ENCODE results near the gene COL17A1.

Gene COL17A1

GRCh38 chr10:104033966-104034365 lies 51.7 kb downstream of the COL17A1 start:
- H3K27ac ChIP-seq (ENCODE audit: low read length), result no peak overlapping the region
- no peaks in the 10 kb centered on the region for H3K9me3 ChIP-seq (replicated peaks; ENCODE audit: insufficient read depth, low read length)
- no peak overlapping the region for H3K9ac ChIP-seq (ENCODE audit: low read length)
- no peaks in the 10 kb centered on the region for H4K20me1 ChIP-seq (ENCODE audit: insufficient read depth, low read length)
- H3K4me1 ChIP-seq (ENCODE audit: low read length), result no peaks in the 10 kb centered on the region
- no peak overlapping the region for H2AFZ ChIP-seq (ENCODE audit: low read length)
- H3F3A ChIP-seq (ENCODE audit: insufficient read depth, low read length), result no peaks in the 10 kb centered on the region
- TF ChIP-seq EZH2phosphoT487 (IDR thresholded peaks at IDR 0.05; ENCODE audit: low read length), result no peak
- no peak overlapping the region for H3K4me2 ChIP-seq (ENCODE audit: low read depth, low read length)
- no peaks in the 10 kb centered on the region for H3K79me2 ChIP-seq (ENCODE audit: low read length)
- no peaks in the 10 kb centered on the region for H3K36me3 ChIP-seq (replicated peaks; ENCODE audit: insufficient read depth, low read length)
- no peaks in the 10 kb centered on the region for H3K9me2 ChIP-seq (replicated peaks; ENCODE audit: insufficient read depth, low read length)
- no peak overlapping the region for H3K4me3 ChIP-seq (ENCODE audit: low read length)
- H3K27me3 ChIP-seq (replicated peaks; ENCODE audit: insufficient read depth, low read length), result no peaks in the 10 kb centered on the region
- no peak for DNase-seq

- H3K4me3 ChIP-seq (ENCODE audit: low read length), result no peak overlapping the region
- no peak for TF ChIP-seq EZH2 (optimal IDR thresholded peaks at IDR 0.05; ENCODE audit: low read depth, low read length)
- TF ChIP-seq EZH2phosphoT487 (IDR thresholded peaks at IDR 0.05; ENCODE audit: low read length), result no peak
- TF ChIP-seq CTCF (IDR thresholded peaks at IDR 0.05; ENCODE audit: low read length), result no peak
- H3K79me2 ChIP-seq (ENCODE audit: low read length), result no peaks in the 10 kb centered on the region
- no peaks in the 10 kb centered on the region for H3K9me3 ChIP-seq (replicated peaks; ENCODE audit: insufficient read depth, low read length)
- H3K27me3 ChIP-seq (replicated peaks; ENCODE audit: insufficient read depth, low read length), result no peaks in the 10 kb centered on the region
- no peak for DNase-seq
- no peaks in the 10 kb centered on the region for H3K4me1 ChIP-seq (ENCODE audit: low read length)
- no peak overlapping the region for H3K27ac ChIP-seq (ENCODE audit: low read length)
- H3K36me3 ChIP-seq (replicated peaks; ENCODE audit: insufficient read depth, low read length), result no peaks in the 10 kb centered on the region
- no peak overlapping the region for H3K4me2 ChIP-seq (ENCODE audit: low read depth, low read length)
- H3F3A ChIP-seq (ENCODE audit: insufficient read depth, low read length), result no peaks in the 10 kb centered on the region
- H3K9ac ChIP-seq (ENCODE audit: low read length), result no peak overlapping the region
- H3K9me2 ChIP-seq (replicated peaks; ENCODE audit: insufficient read depth, low read length), result no peaks in the 10 kb centered on the region
- H2AFZ ChIP-seq (ENCODE audit: low read length), result no peak overlapping the region
- no peaks in the 10 kb centered on the region for H4K20me1 ChIP-seq (ENCODE audit: insufficient read depth, low read length)
These were observed 52.2 kb downstream of the COL17A1 start for GRCh38 chr10:104033401-104033930.

- no peaks in the 10 kb centered on the region for H3K9me2 ChIP-seq (replicated peaks; ENCODE audit: insufficient read depth, low read length)
- H2AFZ ChIP-seq (ENCODE audit: low read length), result no peak overlapping the region
- H3K27me3 ChIP-seq (replicated peaks; ENCODE audit: insufficient read depth, low read length), result no peaks in the 10 kb centered on the region
- no peaks in the 10 kb centered on the region for H3K36me3 ChIP-seq (replicated peaks; ENCODE audit: insufficient read depth, low read length)
- H3K4me3 ChIP-seq (ENCODE audit: low read length), result no peak overlapping the region
- TF ChIP-seq EZH2phosphoT487 (IDR thresholded peaks at IDR 0.05; ENCODE audit: low read length) (no peak), EZH2 (optimal IDR thresholded peaks at IDR 0.05; ENCODE audit: low read depth, low read length) (no peak), CTCF (IDR thresholded peaks at IDR 0.05; ENCODE audit: low read length) (no peak)
- H3K9me3 ChIP-seq (replicated peaks; ENCODE audit: insufficient read depth, low read length), result no peaks in the 10 kb centered on the region
- H4K20me1 ChIP-seq (ENCODE audit: insufficient read depth, low read length), result no peaks in the 10 kb centered on the region
- no peak overlapping the region for H3K9ac ChIP-seq (ENCODE audit: low read length)
- no peak for DNase-seq
- H3K4me1 ChIP-seq (ENCODE audit: low read length), result no peaks in the 10 kb centered on the region
- no peaks in the 10 kb centered on the region for H3F3A ChIP-seq (ENCODE audit: insufficient read depth, low read length)
- H3K27ac ChIP-seq (ENCODE audit: low read length), result no peak overlapping the region
- H3K79me2 ChIP-seq (ENCODE audit: low read length), result no peaks in the 10 kb centered on the region
- H3K4me2 ChIP-seq (ENCODE audit: low read depth, low read length), result no peak overlapping the region
These were observed 53.4 kb downstream of the COL17A1 start for GRCh38 chr10:104032144-104032775.

- no peaks in the 10 kb centered on the region for H3K79me2 ChIP-seq (ENCODE audit: low read length)
- no peak overlapping the region for H3K9ac ChIP-seq (ENCODE audit: low read length)
- H3K36me3 ChIP-seq (replicated peaks; ENCODE audit: insufficient read depth, low read length), result no peaks in the 10 kb centered on the region
- H3K4me1 ChIP-seq (ENCODE audit: low read length), result no peaks in the 10 kb centered on the region
- H4K20me1 ChIP-seq (ENCODE audit: insufficient read depth, low read length), result no peaks in the 10 kb centered on the region
- H2AFZ ChIP-seq (ENCODE audit: low read length), result no peak overlapping the region
- H3K9me2 ChIP-seq (replicated peaks; ENCODE audit: insufficient read depth, low read length), result no peaks in the 10 kb centered on the region
- TF ChIP-seq EZH2 (optimal IDR thresholded peaks at IDR 0.05; ENCODE audit: low read depth, low read length), result no peak
- TF ChIP-seq CTCF (IDR thresholded peaks at IDR 0.05; ENCODE audit: low read length), result no peak
- TF ChIP-seq EZH2phosphoT487 (IDR thresholded peaks at IDR 0.05; ENCODE audit: low read length), result no peak
- H3K27me3 ChIP-seq (replicated peaks; ENCODE audit: insufficient read depth, low read length), result no peaks in the 10 kb centered on the region
- H3K27ac ChIP-seq (ENCODE audit: low read length), result no peak overlapping the region
- no peak overlapping the region for H3K4me3 ChIP-seq (ENCODE audit: low read length)
- no peak overlapping the region for H3K4me2 ChIP-seq (ENCODE audit: low read depth, low read length)
- no peak for DNase-seq
- no peaks in the 10 kb centered on the region for H3K9me3 ChIP-seq (replicated peaks; ENCODE audit: insufficient read depth, low read length)
- no peaks in the 10 kb centered on the region for H3F3A ChIP-seq (ENCODE audit: insufficient read depth, low read length)
These were observed 54.0 kb downstream of the COL17A1 start for GRCh38 chr10:104031631-104032030.

Measured in MM.1S (cell line).